BE2C (cell line): Measurements from ENCODE around the gene TPST1.

Source experiments
- DNase-seq: peaks from one replicate; pipeline ENCODE4 v3.0.0-alpha.2; 2020
- H3K27me3 ChIP-seq: fragments of 250-450 bp; sonication (Bioruptor Pico); 2 replicates; pipeline ENCODE4 v1.5.1; 2020; ENCODE audit warnings: mild to moderate bottlenecking
- H3K36me3 ChIP-seq: fragments of 250-450 bp; sonication (Bioruptor Pico); 2 replicates; pipeline ENCODE4 v1.5.1; 2020; ENCODE audit warnings: mild to moderate bottlenecking
- H3K4me1 ChIP-seq: fragments of 250-450 bp; sonication (Bioruptor Pico); 2 replicates; pipeline ENCODE4 v1.5.1; 2020
- H3K4me3 ChIP-seq: 2 replicates; pipeline ENCODE4 v1.5.1; 2011; ENCODE audit warnings: low read depth, low read length
- H3K9me3 ChIP-seq: fragments of 250-450 bp; sonication (Bioruptor Pico); 2 replicates; pipeline ENCODE4 v1.5.1; 2020
- CTCF ChIP-seq: IDR thresholded peaks from 2 replicates; pipeline ENCODE4 v1.5.1; 2012; ENCODE audit warnings: mild to moderate bottlenecking, low read depth, low read length

Gene TPST1

GRCh38 chr7:66193146-66193725, 11.9 kb upstream of the TPST1 start:
- H3K36me3 ChIP-seq: no peaks in the 10 kb centered on the region
- no peak for TF ChIP-seq CTCF

GRCh38 chr7:66198469-66198868, 6.7 kb upstream of the TPST1 start:
- Histone ChIP-seq H3K4me1 (no peaks in the 10 kb centered on the region), H3K36me3 (no peaks in the 10 kb centered on the region), H3K27me3 (no peaks in the 10 kb centered on the region), H3K4me3 (no peak overlapping the region), H3K9me3 (no peaks in the 10 kb centered on the region)
- DNase-seq: no peak
- no peak for TF ChIP-seq CTCF

More at GRCh38 chr7:66193146-66193725, 11.9 kb upstream of the TPST1 start:
- Histone ChIP-seq H3K4me1 (no peaks in the 10 kb centered on the region), H3K27me3 (no peaks in the 10 kb centered on the region), H3K4me3 (no peak overlapping the region), H3K9me3 (no peaks in the 10 kb centered on the region)
- no peak for DNase-seq

GRCh38 chr7:66198956-66199355, 6.2 kb upstream of the TPST1 start:
- H3K27me3 ChIP-seq: no peaks in the 10 kb centered on the region
- DNase-seq: no peak
- no peaks in the 10 kb centered on the region for H3K4me1 ChIP-seq
- no peak overlapping the region for H3K4me3 ChIP-seq
- H3K9me3 ChIP-seq: no peaks in the 10 kb centered on the region
- peak; percentile 6; the same call in 1 of the 2 replicates for TF ChIP-seq CTCF
- no peaks in the 10 kb centered on the region for H3K36me3 ChIP-seq

GRCh38 chr7:66202441-66202840, 2.7 kb upstream of the TPST1 start:
- no peaks in the 10 kb centered on the region for H3K9me3 ChIP-seq
- H3K4me3 ChIP-seq: no peak overlapping the region
- no peaks in the 10 kb centered on the region for H3K27me3 ChIP-seq
- H3K4me1 ChIP-seq: peaks cover 5% of the 10 kb centered on the region
- no peaks in the 10 kb centered on the region for H3K36me3 ChIP-seq
- no peak for TF ChIP-seq CTCF
- DNase-seq: no peak

GRCh38 chr7:66205741-66206090, 582 bp downstream of the TPST1 start:
- Histone ChIP-seq H3K4me1 (peaks cover 5% of the 10 kb centered on the region), H3K4me3 (peak overlapping the region; percentile 89), H3K9me3 (no peaks in the 10 kb centered on the region), H3K36me3 (no peaks in the 10 kb centered on the region), H3K27me3 (no peaks in the 10 kb centered on the region)
- TF ChIP-seq CTCF: no peak
- DNase-seq: peak; percentile 40

- Histone ChIP-seq H3K36me3 (no peaks in the 10 kb centered on the region), H3K4me3 (peak overlapping the region; percentile 89), H3K4me1 (peaks cover 5% of the 10 kb centered on the region), H3K27me3 (no peaks in the 10 kb centered on the region), H3K9me3 (no peaks in the 10 kb centered on the region)
- TF ChIP-seq CTCF: no peak
- no peak for DNase-seq
Observed at GRCh38 chr7:66206119-66206933, 1.2 kb downstream of the TPST1 start.
